A673 (cell line): ENCODE measurements around the gene ARFGAP1.

Experiments used
- CTCF ChIP-seq: fragments of 300-800, 200-600 bp; sonication (generic); conservative IDR thresholded peaks from 2 replicates; pipeline ENCODE4 v1.5.1; 2017; ENCODE audit warnings: low read depth, mild to moderate bottlenecking, antibody characterized with exemption, low read length, moderate library complexity, mixed read lengths
- EZH2 ChIP-seq: fragments of 200-600 bp; sonication (generic); IDR thresholded peaks from 2 replicates; pipeline ENCODE4 v1.6.1; 2017; ENCODE audit warnings: borderline replicate concordance, low read depth, mild to moderate bottlenecking, mixed read lengths, antibody characterized with exemption, low read length; ENCODE audit not compliant: poor library complexity, severe bottlenecking

- TF ChIP-seq CTCF (no peak), EZH2 (no peak)
Measured at GRCh38 chr20:63296531-63297299, 24.1 kb downstream of the ARFGAP1 start.
